Caco-2 (cell line): ENCODE measurements around the gene ACTR1A. TPM values are rescaled to one million over a fixed set of nuclear protein-coding genes. Genes with fewer than 3 reads are reported as not detected.

Experiments
- BruUV-seq: library from RNA; stranded (reverse); fragments of 400-500 nt; replicated peaks from 2 replicates; lab custom pipeline; 2021; lab: Mats Ljungman, UMichigan
- CTCF ChIA-PET: fragments of 300-600 bp; sonication (Branson Sonifier 250); formaldehyde crosslinking; loops from one replicate; lab custom pipeline; 2022; ENCODE audit warnings: antibody characterized with exemption; lab: Charles Lee
- POLR2A ChIA-PET: fragments of 300-600 bp; sonication (Branson Sonifier 250); formaldehyde crosslinking; loops from one replicate; lab custom pipeline; 2022; ENCODE audit warnings: antibody characterized with exemption; lab: Charles Lee
- DNase-seq, 2 experiments: peaks; one replicate each; pipeline versions ENCODE4 v3.0.0 to v3.0.0-alpha.2; 2020 to 2022
- H3K27me3 ChIP-seq: replicated peaks from 2 replicates; pipeline ENCODE4 v1.6.0; 2011; ENCODE audit warnings: low read length; ENCODE audit not compliant: control insufficient read depth, insufficient read depth
- H3K36me3 ChIP-seq: 2 replicates; pipeline ENCODE4 v1.5.1; 2011; ENCODE audit warnings: low read length; ENCODE audit not compliant: control insufficient read depth, insufficient read depth
- H3K4me1 ChIP-seq: fragments of 250-450 bp; sonication (Bioruptor Pico); 2 replicates; pipeline ENCODE4 v1.5.1; 2020; ENCODE audit warnings: mild to moderate bottlenecking
- H3K4me3 ChIP-seq: 2 replicates; pipeline ENCODE4 v1.5.1; 2011; ENCODE audit warnings: low read depth, mild to moderate bottlenecking, control low read depth, low read length
- H3K9me3 ChIP-seq: fragments of 250-450 bp; sonication (Bioruptor Pico); 2 replicates; pipeline ENCODE4 v1.5.1; 2020; ENCODE audit warnings: mild to moderate bottlenecking, moderate library complexity
- H3K27ac Mint-ChIP-seq: one replicate; pipeline ENCODE4 v1.8.0; 2022; ENCODE audit warnings: mixed read lengths; ENCODE audit not compliant: unreplicated experiment
- H3K27me3 Mint-ChIP-seq: one replicate; pipeline ENCODE4 v1.8.0; 2022; ENCODE audit warnings: mixed read lengths; ENCODE audit not compliant: insufficient read depth, unreplicated experiment
- H3K36me3 Mint-ChIP-seq: one replicate; pipeline ENCODE4 v1.8.0; 2022; ENCODE audit warnings: mild to moderate bottlenecking, mixed read lengths; ENCODE audit not compliant: insufficient read depth, unreplicated experiment
- H3K4me1 Mint-ChIP-seq: one replicate; pipeline ENCODE4 v1.8.0; 2022; ENCODE audit warnings: low read depth, mixed read lengths; ENCODE audit not compliant: unreplicated experiment
- H3K4me3 Mint-ChIP-seq: one replicate; pipeline ENCODE4 v1.8.0; 2022; ENCODE audit warnings: mild to moderate bottlenecking, moderate library complexity, mixed read lengths; ENCODE audit not compliant: unreplicated experiment
- H3K9me3 Mint-ChIP-seq: one replicate; pipeline ENCODE4 v1.8.0; 2022; ENCODE audit warnings: mixed read lengths; ENCODE audit not compliant: unreplicated experiment
- intact Hi-C: fragments of 100-400 bp; cut with micrococcal nuclease; formaldehyde crosslinking; loops from one replicate; pipeline ENCODE4 v1.10.0; 2022; ENCODE audit not compliant: unreplicated experiment
- total RNA-seq: library from RNA; stranded (reverse); gene quantifications from 2 replicates; pipeline ENCODE4 v1.2.3, GENCODE V29; 2022
- TF ChIP-seq, protein P1 (sequence below), 2 experiments: fragments of 200-600 bp in 1 of 2; IDR thresholded peaks; 1 replicate in 1 of 2; 2 replicates in 1 of 2; pipeline versions ENCODE4 v1.5.1 to v1.8.0; 2011 to 2022; ENCODE audit warnings: antibody characterized with exemption in 1 of 2, control low read depth in 1 of 2, inconsistent platforms in 1 of 2, low read depth in 1 of 2, low read length in 1 of 2, mild to moderate bottlenecking in 1 of 2, moderate library complexity in 1 of 2; ENCODE audit not compliant: insufficient read depth in 1 of 2, severe bottlenecking in 1 of 2, unreplicated experiment in 1 of 2

ACTR1A gene
- total RNA-seq, 1 experiment from 2014 or later, result 65.9 TPM

DNA sequence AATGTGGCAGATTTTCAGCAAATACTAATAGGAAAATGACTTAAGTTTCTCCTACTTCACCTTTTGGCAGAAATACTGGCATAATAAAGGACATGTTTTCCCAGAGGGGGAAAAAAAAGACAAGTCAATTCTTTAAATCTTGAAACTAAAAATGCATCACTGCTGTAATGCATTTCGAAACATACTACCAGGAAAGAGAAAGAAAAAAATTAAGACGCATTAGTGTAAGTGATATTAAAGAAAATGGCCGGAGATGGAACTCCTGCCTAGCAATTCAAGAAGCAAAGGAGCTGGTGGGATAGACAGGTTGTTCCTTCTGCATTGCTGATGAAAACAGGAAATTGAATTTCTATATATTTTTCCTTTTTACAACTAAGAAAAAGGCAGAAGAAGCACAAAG is 3.2 kb downstream of the ACTR1A start:
- CTCF ChIA-PET, result no interaction called here
- no TSS peak for BruUV-seq

DNA sequence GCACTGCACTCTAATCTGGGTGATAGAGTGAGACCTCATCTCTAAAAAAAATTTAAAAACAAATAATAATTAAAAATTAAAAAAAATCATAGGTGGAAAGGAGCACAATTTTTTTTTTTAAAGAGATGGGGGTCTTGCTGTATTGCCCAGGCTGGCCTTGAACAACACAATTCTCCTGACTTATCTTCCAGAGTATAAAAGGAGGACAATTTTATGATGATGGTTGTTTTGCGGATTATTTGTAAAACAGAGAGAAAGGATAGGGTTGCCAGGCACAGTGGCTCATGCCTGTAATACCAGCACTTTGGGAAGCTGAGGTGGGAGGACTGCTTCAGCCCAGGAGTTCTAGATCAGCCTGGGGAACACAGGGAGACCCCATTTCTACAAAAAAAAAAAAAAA is 5.0 kb downstream of the ACTR1A start:
- H3K4me1 Mint-ChIP-seq, result no peaks in the 10 kb centered on the region
- H3K27me3 Mint-ChIP-seq, result no peaks in the 10 kb centered on the region
- no TSS peak for BruUV-seq
- ChIA-PET CTCF (no interaction called here), POLR2A (no interaction called here)
- intact Hi-C loops, result no loop called here
- Histone ChIP-seq H3K4me1 (no peaks in the 10 kb centered on the region), H3K9me3 (no peaks in the 10 kb centered on the region), H3K4me3 (no peak overlapping the region), H3K27me3 (no peaks in the 10 kb centered on the region), H3K36me3 (no peaks in the 10 kb centered on the region)
- DNase-seq, result no peak
- H3K36me3 Mint-ChIP-seq, result peaks cover 19% of the 10 kb centered on the region
- TF ChIP-seq, protein P1, sequence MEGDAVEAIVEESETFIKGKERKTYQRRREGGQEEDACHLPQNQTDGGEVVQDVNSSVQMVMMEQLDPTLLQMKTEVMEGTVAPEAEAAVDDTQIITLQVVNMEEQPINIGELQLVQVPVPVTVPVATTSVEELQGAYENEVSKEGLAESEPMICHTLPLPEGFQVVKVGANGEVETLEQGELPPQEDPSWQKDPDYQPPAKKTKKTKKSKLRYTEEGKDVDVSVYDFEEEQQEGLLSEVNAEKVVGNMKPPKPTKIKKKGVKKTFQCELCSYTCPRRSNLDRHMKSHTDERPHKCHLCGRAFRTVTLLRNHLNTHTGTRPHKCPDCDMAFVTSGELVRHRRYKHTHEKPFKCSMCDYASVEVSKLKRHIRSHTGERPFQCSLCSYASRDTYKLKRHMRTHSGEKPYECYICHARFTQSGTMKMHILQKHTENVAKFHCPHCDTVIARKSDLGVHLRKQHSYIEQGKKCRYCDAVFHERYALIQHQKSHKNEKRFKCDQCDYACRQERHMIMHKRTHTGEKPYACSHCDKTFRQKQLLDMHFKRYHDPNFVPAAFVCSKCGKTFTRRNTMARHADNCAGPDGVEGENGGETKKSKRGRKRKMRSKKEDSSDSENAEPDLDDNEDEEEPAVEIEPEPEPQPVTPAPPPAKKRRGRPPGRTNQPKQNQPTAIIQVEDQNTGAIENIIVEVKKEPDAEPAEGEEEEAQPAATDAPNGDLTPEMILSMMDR (IDR thresholded peaks at IDR 0.05; ENCODE audit: insufficient read depth in 1 of 2, low read depth in 1 of 2, low read length in 1 of 2, severe bottlenecking in 1 of 2, unreplicated experiment in 1 of 2), result no peak
- no peak overlapping the region for H3K27ac Mint-ChIP-seq
- no peak overlapping the region for H3K4me3 Mint-ChIP-seq
- H3K9me3 Mint-ChIP-seq, result no peaks in the 10 kb centered on the region

More for the DNA sequence above, 3.2 kb downstream of the ACTR1A start:
- Mint-ChIP-seq H3K4me3 (no peak overlapping the region), H3K9me3 (no peaks in the 10 kb centered on the region), H3K4me1 (no peaks in the 10 kb centered on the region), H3K27me3 (no peaks in the 10 kb centered on the region), H3K27ac (no peak overlapping the region), H3K36me3 (peaks cover 27% of the 10 kb centered on the region)
- H3K9me3 ChIP-seq, result no peaks in the 10 kb centered on the region
- intact Hi-C loops, result no loop called here
- no peaks in the 10 kb centered on the region for H3K36me3 ChIP-seq
- no peaks in the 10 kb centered on the region for H3K27me3 ChIP-seq
- POLR2A ChIA-PET, result no interaction called here
- no peak for DNase-seq
- no peaks in the 10 kb centered on the region for H3K4me1 ChIP-seq
- no peak overlapping the region for H3K4me3 ChIP-seq
- TF ChIP-seq, protein P1 (IDR thresholded peaks at IDR 0.05; ENCODE audit: insufficient read depth in 1 of 2, low read depth in 1 of 2, low read length in 1 of 2, severe bottlenecking in 1 of 2, unreplicated experiment in 1 of 2), result no peak

DNA sequence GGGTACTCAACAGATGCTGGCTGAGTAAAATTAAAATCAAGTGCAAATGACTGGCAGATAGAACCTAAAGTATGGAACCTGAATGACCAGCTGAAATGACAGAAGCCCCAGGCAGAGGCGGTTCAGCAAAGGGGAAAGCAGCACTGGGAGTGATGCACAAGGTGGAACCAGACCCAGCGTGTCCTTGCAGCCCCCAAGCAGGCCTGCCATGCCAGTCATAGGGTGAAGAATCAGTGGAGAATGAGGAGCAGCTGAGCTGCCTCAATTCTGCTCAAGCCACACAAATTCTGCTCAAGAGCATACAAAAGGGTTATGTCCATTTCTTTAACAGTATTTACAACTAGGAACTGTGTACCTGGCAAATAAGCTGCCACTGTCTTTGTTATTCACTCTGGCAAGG is 8.7 kb downstream of the ACTR1A start:
- H3K27me3 ChIP-seq, result no peaks in the 10 kb centered on the region
- H3K9me3 ChIP-seq, result no peaks in the 10 kb centered on the region
- Mint-ChIP-seq H3K4me1 (no peaks in the 10 kb centered on the region), H3K4me3 (no peak overlapping the region), H3K27me3 (no peaks in the 10 kb centered on the region), H3K27ac (no peak overlapping the region), H3K36me3 (peaks cover 32% of the 10 kb centered on the region), H3K9me3 (no peaks in the 10 kb centered on the region)
- no peak for DNase-seq
- intact Hi-C loops, result no loop called here
- ChIA-PET CTCF (no interaction called here), POLR2A (no interaction called here)
- BruUV-seq, result no TSS peak
- TF ChIP-seq, protein P1 (IDR thresholded peaks at IDR 0.05; ENCODE audit: insufficient read depth in 1 of 2, low read depth in 1 of 2, low read length in 1 of 2, severe bottlenecking in 1 of 2, unreplicated experiment in 1 of 2), result no peak
- H3K36me3 ChIP-seq, result no peaks in the 10 kb centered on the region
- no peaks in the 10 kb centered on the region for H3K4me1 ChIP-seq
- no peak overlapping the region for H3K4me3 ChIP-seq
